Small intestine (tissue), 7 donors: ENCODE measurements around the gene SGSH. TPM values are rescaled to one million over a fixed set of nuclear protein-coding genes. Genes with fewer than 3 reads are reported as not detected.

Experiments
- DNase-seq, 2 donors: peaks; one replicate each; pipeline versions ENCODE4 v3.0.0 to v3.0.0-alpha.2; 2013
- FAIRE-seq: peaks from 2 replicates; lab custom pipeline; 2012; peaks lifted over from hg19 to GRCh38; lab: Jason Lieb, UNC
- H3K27ac ChIP-seq, 3 donors: one replicate each; pipeline ENCODE4 v1.5.1; 2013; ENCODE audit warnings: low read length in 2 of 3, mild to moderate bottlenecking in 2 of 3, control low read depth in 1 of 3, inconsistent platforms in 1 of 3, low read depth in 1 of 3, moderate library complexity in 1 of 3
- H3K27me3 ChIP-seq, 3 donors: one replicate each; pipeline ENCODE4 v1.6.1; 2013; ENCODE audit warnings: low read length in 3 of 3, inconsistent platforms in 1 of 3; ENCODE audit not compliant: control insufficient read depth in 3 of 3, insufficient read depth in 3 of 3
- H3K36me3 ChIP-seq, 3 donors: one replicate each; pipeline ENCODE4 v1.6.1; 2013; ENCODE audit warnings: low read length in 3 of 3, inconsistent platforms in 1 of 3, low read depth in 1 of 3, mild to moderate bottlenecking in 1 of 3, moderate library complexity in 1 of 3; ENCODE audit not compliant: control insufficient read depth in 3 of 3, insufficient read depth in 2 of 3
- H3K4me1 ChIP-seq, 3 donors: one replicate each; pipeline ENCODE4 v1.6.1; 2013; ENCODE audit warnings: low read length in 2 of 3, inconsistent platforms in 1 of 3, low read depth in 1 of 3, mild to moderate bottlenecking in 1 of 3, moderate library complexity in 1 of 3; ENCODE audit not compliant: control insufficient read depth in 3 of 3, insufficient read depth in 2 of 3
- H3K4me3 ChIP-seq, 3 donors: one replicate each; pipeline ENCODE4 v1.5.1; 2013; ENCODE audit warnings: low read length in 3 of 3, control low read depth in 1 of 3, inconsistent platforms in 1 of 3, low read depth in 1 of 3, mild to moderate bottlenecking in 1 of 3, moderate library complexity in 1 of 3
- H3K9me3 ChIP-seq, 2 donors: one replicate each; pipeline ENCODE4 v1.6.1; 2013; ENCODE audit warnings: low read depth in 1 of 2, low read length in 1 of 2; ENCODE audit not compliant: control insufficient read depth in 2 of 2, insufficient read depth in 1 of 2
- whole genome bisulfite sequencing, 3 donors: extraction: QIAGEN DNeasy Blood & Tissue Kit; methylation state at CpG; one replicate each; pipeline ENCODE4 v1.1.7; 2013; 5-methylcytosine and 5-hydroxymethylcytosine counted together
- polyA plus RNA-seq, 4 donors: library from polyadenylated mRNA; stranded (reverse) in 3 of 4; unstranded in 1 of 4; fragments of 200-250 nt in 3 of 4; fragments of 120-200 nt in 1 of 4; gene quantifications; one replicate each; pipeline versions ENCODE4 v1.2.1 to v1.2.3, GENCODE V29; 2013
- donor health status: healthy with polysubstance abuse.
- donor health status: control.
- donor health status: control.
- donor health status: Bipolar disorder and iron deficiency.
- donor health status: healthy.

SGSH gene
- polyA plus RNA-seq, 4 donors: 24.4 to 60.1 (median 34.5) TPM

DNA sequence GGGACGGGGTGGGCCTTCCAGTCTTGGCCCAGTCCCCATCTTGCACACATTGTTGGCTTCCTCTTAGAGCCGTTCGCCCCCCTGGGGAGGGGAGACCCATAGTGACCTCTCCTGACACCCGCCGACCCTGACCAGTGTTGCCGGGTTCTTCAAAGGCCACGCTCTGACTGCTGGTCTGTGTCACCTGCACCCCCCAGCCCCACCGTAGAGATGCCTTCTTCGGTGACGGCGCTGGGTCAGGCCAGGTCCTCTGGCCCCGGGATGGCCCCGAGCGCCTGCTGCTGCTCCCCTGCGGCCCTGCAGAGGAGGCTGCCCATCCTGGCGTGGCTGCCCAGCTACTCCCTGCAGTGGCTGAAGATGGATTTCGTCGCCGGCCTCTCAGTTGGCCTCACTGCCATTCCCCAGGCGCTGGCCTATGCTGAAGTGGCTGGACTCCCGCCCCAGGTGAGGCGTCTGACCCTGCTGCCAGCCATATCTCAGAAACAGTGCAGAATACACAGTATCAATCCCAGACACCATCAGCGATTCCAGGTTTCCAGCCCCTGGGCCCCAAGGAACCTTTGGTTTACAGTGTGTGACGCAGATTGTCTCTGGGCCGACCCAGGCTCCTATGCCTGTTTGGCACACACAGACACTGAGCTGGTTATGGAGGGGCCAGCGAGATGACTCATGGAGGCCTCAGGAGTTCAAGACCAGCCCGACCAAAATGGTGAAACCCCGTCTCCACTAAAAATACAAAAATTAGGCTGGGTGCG is 1.4 kb upstream of the SGSH start:
- H3K9me3 ChIP-seq: no peaks in the 10 kb centered on the region
- FAIRE-seq (no peak), DNase-seq (peak in 1 of 2 donors; percentile 92)
- peaks cover 0 to 70% (median 0%) of the 10 kb centered on the region in 3 donors for H3K36me3 ChIP-seq
- H3K27ac ChIP-seq: peak overlapping the region in 1 of 3 donors; percentile 94
- H3K4me3 ChIP-seq: peak overlapping the region in 2 of 3 donors; percentile 88 to 90
- peaks cover 2 to 25% (median 3%) of the 10 kb centered on the region in 3 donors for H3K4me1 ChIP-seq
- H3K27me3 ChIP-seq: no peaks in the 10 kb centered on the region
- WGBS, 3 donors: 82 to 86% (median 84%) methylated on average over 26 to 29 of the region's 29 CpGs

DNA sequence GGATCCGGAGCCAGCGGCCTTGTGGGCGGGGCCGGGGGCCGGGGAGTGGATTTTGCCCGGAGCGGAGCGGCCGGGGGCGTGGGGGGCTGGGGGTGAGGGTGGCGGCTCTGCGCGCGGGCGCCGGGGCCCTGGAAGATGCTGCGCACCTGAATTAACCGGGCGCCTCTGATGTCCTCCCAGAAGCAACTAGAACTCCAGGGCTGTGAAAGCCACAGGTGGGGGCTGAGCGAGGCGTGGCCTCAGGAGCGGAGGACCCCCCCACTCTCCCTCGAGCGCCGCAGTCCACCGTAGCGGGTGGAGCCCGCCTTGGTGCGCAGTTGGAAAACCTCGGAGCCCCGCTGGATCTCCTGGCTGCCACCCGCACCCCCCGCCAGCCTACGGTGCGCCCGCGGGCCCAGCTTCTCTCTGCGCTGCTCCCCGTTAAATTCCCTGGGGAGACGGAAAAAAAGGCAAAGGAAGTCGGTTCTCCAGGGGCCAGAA is 643 bp upstream of the SGSH start:
- H3K9me3 ChIP-seq: no peaks in the 10 kb centered on the region
- no peaks in the 10 kb centered on the region for H3K27me3 ChIP-seq
- H3K4me1 ChIP-seq: peaks cover 2 to 25% (median 3%) of the 10 kb centered on the region in 3 donors
- H3K4me3 ChIP-seq: peak overlapping the region; percentile 88 to 92 (median 90)
- FAIRE-seq (no peak), DNase-seq (peak; percentile 3 to 67)
- peaks cover 0 to 69% (median 0%) of the 10 kb centered on the region in 3 donors for H3K36me3 ChIP-seq
- peak overlapping the region in 1 of 3 donors; percentile 94 for H3K27ac ChIP-seq
- 6 to 11% (median 10%) methylated on average over 29 to 41 of the region's 41 CpGs for WGBS, 3 donors

- H3K27ac ChIP-seq: peak overlapping the region; percentile 63 to 94 (median 92)
- peaks cover 2 to 25% (median 3%) of the 10 kb centered on the region in 3 donors for H3K4me1 ChIP-seq
- 0 to 3% (median 1%) methylated on average over 5 of the region's 5 CpGs for WGBS, 3 donors
- peaks cover 0 to 69% (median 0%) of the 10 kb centered on the region in 3 donors for H3K36me3 ChIP-seq
- H3K4me3 ChIP-seq: peak overlapping the region; percentile 88 to 92 (median 90)
- DNase-seq (no peak), FAIRE-seq (no peak)
- no peaks in the 10 kb centered on the region for H3K9me3 ChIP-seq
- H3K27me3 ChIP-seq: no peaks in the 10 kb centered on the region
Measured at GRCh38 chr17:80219763-80220053, 425 bp downstream of the SGSH start.

- no peak for FAIRE-seq
- WGBS, 3 donors: 26 to 35% (median 29%) methylated on average over 15 of the region's 15 CpGs
- DNase-seq: peak; percentile 81 to 87
- H3K4me1 ChIP-seq: peaks cover 2 to 25% (median 3%) of the 10 kb centered on the region in 3 donors
- H3K27me3 ChIP-seq: no peaks in the 10 kb centered on the region
- peaks cover 0 to 69% (median 2%) of the 10 kb centered on the region in 3 donors for H3K36me3 ChIP-seq
- H3K9me3 ChIP-seq: no peaks in the 10 kb centered on the region
- H3K4me3 ChIP-seq: peak overlapping the region; percentile 88 to 92 (median 90)
- H3K27ac ChIP-seq: peak overlapping the region; percentile 63 to 94 (median 92)
Measured at GRCh38 chr17:80219013-80219762, 945 bp downstream of the SGSH start.

DNA sequence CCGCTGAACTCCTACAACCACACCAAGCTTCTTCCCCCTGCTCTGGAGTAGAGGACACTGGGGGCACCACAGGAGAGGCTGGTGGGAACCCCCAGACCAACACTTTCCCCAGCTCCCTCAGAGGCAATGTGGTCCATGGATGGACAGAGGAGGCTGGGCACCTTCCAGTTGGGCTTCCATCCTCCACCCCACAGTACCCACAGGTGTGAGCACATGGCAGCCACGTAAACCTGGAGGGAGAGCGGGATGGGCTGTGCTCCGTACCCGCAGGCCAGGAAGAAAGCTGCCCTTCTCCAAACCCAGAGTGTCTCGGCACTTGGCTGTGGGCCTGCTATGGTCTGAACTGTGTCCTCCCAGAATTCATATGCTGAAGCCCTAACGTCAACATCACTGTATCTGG is 1.7 kb downstream of the SGSH start:
- no peaks in the 10 kb centered on the region for H3K27me3 ChIP-seq
- H3K4me3 ChIP-seq: no peak overlapping the region
- FAIRE-seq (no peak), DNase-seq (no peak)
- no peaks in the 10 kb centered on the region for H3K9me3 ChIP-seq
- no peak overlapping the region for H3K27ac ChIP-seq
- H3K36me3 ChIP-seq: peaks cover 2 to 71% (median 4%) of the 10 kb centered on the region in 3 donors
- 85 to 93% (median 91%) methylated on average over 7 of the region's 7 CpGs for WGBS, 3 donors
- peaks cover 2 to 25% (median 3%) of the 10 kb centered on the region in 3 donors for H3K4me1 ChIP-seq

GRCh38 chr17:80217703-80218362 is 2.3 kb downstream of the SGSH start:
- DNase-seq (peak in 1 of 2 donors; percentile 44), FAIRE-seq (no peak)
- no peaks in the 10 kb centered on the region for H3K9me3 ChIP-seq
- peaks cover 2 to 71% (median 4%) of the 10 kb centered on the region in 3 donors for H3K36me3 ChIP-seq
- WGBS, 3 donors: 75 to 88% (median 78%) methylated on average over 13 of the region's 13 CpGs
- peaks cover 2 to 25% (median 3%) of the 10 kb centered on the region in 3 donors for H3K4me1 ChIP-seq
- no peaks in the 10 kb centered on the region for H3K27me3 ChIP-seq
- no peak overlapping the region for H3K27ac ChIP-seq
- no peak overlapping the region for H3K4me3 ChIP-seq

DNA sequence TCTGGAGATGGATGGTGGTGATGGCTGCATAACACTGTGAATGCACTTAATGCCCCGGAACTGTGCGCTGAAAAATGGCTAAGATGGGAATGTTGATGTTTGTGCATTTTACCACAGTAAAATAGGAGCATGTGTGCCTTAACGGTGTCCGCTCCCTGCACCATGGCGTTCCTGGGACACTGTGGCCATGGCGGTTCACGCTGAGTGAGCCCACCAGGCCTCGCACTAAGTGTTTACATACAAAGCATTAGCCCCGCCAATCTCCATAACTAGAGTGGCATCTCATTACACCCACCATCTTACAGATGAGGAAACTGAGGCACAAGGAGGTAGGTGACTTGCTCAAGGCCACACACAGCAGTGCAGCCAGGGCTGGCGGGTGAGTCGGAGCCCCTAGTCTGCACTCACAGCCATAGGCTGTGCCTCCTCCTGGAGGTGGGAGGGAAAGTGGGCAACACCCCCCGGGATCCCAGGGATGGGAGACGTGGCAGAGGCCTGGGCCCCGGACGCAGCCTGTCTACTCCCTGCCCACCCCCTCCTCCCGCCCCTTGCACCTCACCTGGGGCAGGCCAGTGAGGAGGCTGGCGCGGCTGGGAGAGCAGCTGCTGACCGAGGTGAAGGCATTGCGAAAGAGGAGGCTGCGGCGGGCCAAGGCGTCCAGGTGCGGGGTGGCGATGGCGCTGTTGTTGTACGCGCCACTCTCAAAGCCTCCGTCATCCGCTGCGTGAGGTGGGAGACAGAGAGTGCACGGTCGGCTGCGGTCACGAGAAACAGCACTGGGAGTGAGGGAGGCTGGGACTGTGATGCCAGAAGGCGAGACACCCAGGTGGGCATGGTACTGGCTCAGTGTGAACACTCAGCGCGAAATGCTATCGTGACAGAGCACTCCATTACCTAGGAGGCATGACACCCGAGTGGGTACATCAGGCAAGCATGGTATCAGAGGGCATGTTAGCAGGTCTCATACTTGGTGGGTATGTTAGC is 3.4 kb downstream of the SGSH start:
- peaks cover 2 to 19% (median 3%) of the 10 kb centered on the region in 3 donors for H3K4me1 ChIP-seq
- H3K4me3 ChIP-seq: no peak overlapping the region
- H3K27me3 ChIP-seq: no peaks in the 10 kb centered on the region
- H3K9me3 ChIP-seq: no peaks in the 10 kb centered on the region
- DNase-seq (no peak), FAIRE-seq (no peak)
- peaks cover 4 to 74% (median 7%) of the 10 kb centered on the region in 3 donors for H3K36me3 ChIP-seq
- no peak overlapping the region for H3K27ac ChIP-seq
- WGBS, 3 donors: 97 to 98% (median 97%) methylated on average over 39 to 40 of the region's 40 CpGs
